Activated CD4-positive, alpha-beta memory T cell treated with anti-CD3 and anti-CD28 coated beads for 36 hours (primary cell): Measurements from ENCODE around the gene COL7A1. TPM values are rescaled to one million over a fixed set of nuclear protein-coding genes. Genes with fewer than 3 reads are reported as not detected.

Source experiments
- CTCF ChIA-PET: fragments of 350-600 bp; sonication (Branson Sonifier 250); formaldehyde crosslinking; loops from one replicate; lab custom pipeline; 2021; ENCODE audit warnings: antibody characterized with exemption, inconsistent platforms; lab: Charles Lee
- POLR2A ChIA-PET: fragments of 350-600 bp; sonication (Branson Sonifier 250); formaldehyde crosslinking; loops from one replicate; lab custom pipeline; 2021; ENCODE audit warnings: antibody characterized with exemption; lab: Charles Lee
- DNase-seq: peaks from one replicate; pipeline ENCODE4 v3.0.0-alpha.2; 2020
- H3K27ac Mint-ChIP-seq: one replicate; pipeline ENCODE4 v1.8.0; 2021; ENCODE audit warnings: mixed read lengths
- H3K27me3 Mint-ChIP-seq: one replicate; pipeline ENCODE4 v1.8.0; 2021; ENCODE audit warnings: mixed read lengths
- H3K36me3 Mint-ChIP-seq: one replicate; pipeline ENCODE4 v1.8.0; 2021; ENCODE audit warnings: mixed read lengths
- H3K4me1 Mint-ChIP-seq: one replicate; pipeline ENCODE4 v1.8.0; 2021; ENCODE audit warnings: low read depth, mixed read lengths
- H3K4me3 Mint-ChIP-seq: one replicate; pipeline ENCODE4 v1.8.0; 2021; ENCODE audit warnings: mild to moderate bottlenecking, mixed read lengths
- H3K9me3 Mint-ChIP-seq: one replicate; pipeline ENCODE4 v1.8.0; 2021; ENCODE audit warnings: mixed read lengths
- intact Hi-C: fragments of 100-400 bp; cut with micrococcal nuclease; formaldehyde crosslinking; loops from one replicate; pipeline ENCODE4 v1.15.1; 2023
- total RNA-seq, 2 experiments: library from RNA; stranded (reverse); gene quantifications; one replicate each; pipeline ENCODE4 v1.2.3, GENCODE V29; 2021

The COL7A1 gene
- total RNA-seq, 2 experiments from 2014 or later: 1.1 TPM

DNA sequence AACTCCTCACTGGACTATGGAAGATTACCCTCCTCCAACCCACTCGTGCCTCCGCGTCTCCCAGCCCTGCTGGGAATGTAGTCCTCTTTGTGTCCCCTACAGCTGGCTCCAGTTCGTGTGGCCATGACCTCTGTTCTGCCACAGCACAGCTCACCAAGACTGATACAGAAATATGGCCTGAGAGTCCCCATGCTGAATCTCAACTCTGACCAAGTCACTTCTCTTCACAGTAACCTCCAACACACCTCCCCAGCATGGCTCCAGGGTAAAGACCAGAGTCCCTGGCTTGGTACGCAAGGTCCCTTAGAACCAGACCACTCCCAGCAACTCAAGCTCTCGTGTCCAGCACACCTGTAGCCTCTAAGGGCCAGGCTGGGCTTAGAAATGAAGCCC, 2.3 kb upstream of the COL7A1 start:
- Mint-ChIP-seq H3K4me1 (peaks cover 5% of the 10 kb centered on the region), H3K4me3 (no peak overlapping the region), H3K9me3 (no peaks in the 10 kb centered on the region), H3K36me3 (peaks cover 17% of the 10 kb centered on the region), H3K27me3 (peaks cover 19% of the 10 kb centered on the region), H3K27ac (no peak overlapping the region)
- CTCF ChIA-PET: interaction anchor here (1.3 kb wide), 2 partner anchors 39 kb away, joined by 3 to 5 read pairs; partner anchors contain the start of gene SLC26A6
- POLR2A ChIA-PET: interaction anchor here (1.3 kb wide), 1 partner anchor 12 kb away, joined by 3 read pairs; the partner anchor contains the start of gene UQCRC1
- intact Hi-C loops: no loop called here
- no peak for DNase-seq

DNA sequence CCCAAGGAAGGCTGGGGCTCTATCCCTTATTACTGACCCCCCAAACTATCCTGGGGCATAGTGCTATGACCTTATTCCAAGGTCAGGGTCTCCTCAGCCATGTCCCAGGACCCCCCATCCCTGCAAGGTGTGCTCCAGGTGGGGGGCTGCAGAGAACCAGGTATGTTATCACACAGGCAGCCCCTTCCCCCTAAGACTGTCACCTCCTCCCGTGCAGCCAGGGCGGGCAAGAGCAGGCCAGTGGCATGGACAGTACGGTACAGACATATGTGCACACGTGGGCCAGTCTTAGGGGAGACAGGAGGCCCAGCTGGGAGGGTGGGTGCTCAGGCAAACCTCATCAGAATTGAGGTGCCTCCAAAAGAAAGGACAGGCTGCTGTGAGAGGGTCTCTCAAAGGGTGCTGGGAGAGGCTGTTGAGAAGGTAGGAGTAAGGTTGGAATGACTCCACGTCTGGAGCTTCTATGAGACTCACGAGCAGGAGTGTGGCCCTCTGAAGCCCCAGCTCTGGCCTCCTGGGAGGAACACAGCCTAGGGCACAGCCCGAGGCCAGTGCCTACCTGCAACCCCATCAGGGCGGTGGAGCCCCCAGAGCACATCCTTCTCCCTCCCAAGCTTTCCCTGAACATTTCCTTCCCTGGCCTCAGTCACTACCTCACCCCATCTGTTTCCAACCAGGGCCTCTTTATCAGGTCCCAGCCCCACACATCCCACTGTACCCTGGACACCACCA, 1.7 kb upstream of the COL7A1 start:
- POLR2A ChIA-PET: interaction anchor here (1.3 kb wide), 1 partner anchor 13 kb away, joined by 3 read pairs; the partner anchor contains the start of gene UQCRC1
- Mint-ChIP-seq H3K27ac (no peak overlapping the region), H3K36me3 (peaks cover 15% of the 10 kb centered on the region), H3K4me3 (no peak overlapping the region), H3K9me3 (no peaks in the 10 kb centered on the region), H3K27me3 (peaks cover 19% of the 10 kb centered on the region), H3K4me1 (peaks cover 5% of the 10 kb centered on the region)
- intact Hi-C loops: no loop called here
- DNase-seq: no peak
- CTCF ChIA-PET: interaction anchor here (1.3 kb wide), 2 partner anchors 38 to 39 kb away, joined by 3 to 5 read pairs; partner anchors contain the start of gene SLC26A6

DNA sequence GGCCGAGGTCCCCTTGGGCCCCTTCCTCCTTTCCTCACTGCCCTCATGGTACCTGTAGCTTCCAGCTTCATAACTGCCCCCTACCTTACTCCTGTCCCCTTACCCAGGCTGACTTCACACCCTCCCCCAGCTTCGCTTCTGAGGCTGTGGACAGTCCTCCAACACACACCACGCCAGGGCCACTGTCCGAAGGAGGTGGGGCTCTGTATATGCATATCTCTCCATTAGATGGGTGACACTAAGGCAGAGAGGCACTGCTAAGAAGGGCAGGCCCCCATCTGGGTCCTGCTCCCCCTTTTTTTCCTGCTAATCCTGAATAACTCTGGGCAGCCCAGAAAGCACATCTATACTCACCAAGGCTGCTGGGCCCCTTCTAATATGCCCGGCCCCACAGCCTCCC, 1.0 kb upstream of the COL7A1 start:
- H3K4me3 Mint-ChIP-seq: no peak overlapping the region
- intact Hi-C loops: no loop called here
- ChIA-PET POLR2A (no interaction called here), CTCF (interaction anchor here (1.3 kb wide), 1 partner anchor 40 kb away, joined by 3 read pairs; the partner anchor contains the start of gene SLC26A6)
- H3K27me3 Mint-ChIP-seq: peaks cover 20% of the 10 kb centered on the region
- H3K36me3 Mint-ChIP-seq: peaks cover 15% of the 10 kb centered on the region
- no peak overlapping the region for H3K27ac Mint-ChIP-seq
- H3K9me3 Mint-ChIP-seq: no peaks in the 10 kb centered on the region
- DNase-seq: no peak
- peaks cover 5% of the 10 kb centered on the region for H3K4me1 Mint-ChIP-seq

DNA sequence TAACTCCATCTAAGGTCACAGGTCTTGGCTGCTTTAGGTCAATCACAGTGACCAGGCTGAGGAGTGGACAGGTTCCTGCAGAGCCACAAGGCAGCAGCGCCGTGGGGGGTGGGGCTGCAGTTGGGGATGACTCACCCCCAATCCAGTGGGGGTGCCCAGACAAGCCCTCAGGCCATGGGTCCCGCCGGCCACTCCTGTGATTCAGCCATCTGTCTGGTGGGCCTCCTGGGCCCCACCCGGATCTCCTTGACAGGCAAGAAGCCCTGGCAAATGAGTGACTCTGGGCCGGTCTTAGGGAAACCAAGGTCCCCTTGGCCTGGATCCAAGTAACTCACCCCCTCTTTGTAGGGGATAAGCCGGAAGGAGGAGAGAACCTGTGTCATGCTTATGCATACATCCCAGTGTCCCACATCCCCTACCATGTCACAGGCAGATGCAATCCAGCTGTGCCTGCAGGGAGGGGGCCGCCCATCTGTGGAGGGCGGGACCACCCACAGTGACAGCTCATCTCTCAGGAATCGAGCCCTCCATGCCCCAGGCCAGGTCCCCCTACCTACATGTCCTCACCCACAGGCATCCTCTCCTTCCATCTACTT, 495 bp upstream of the COL7A1 start:
- no peak overlapping the region for H3K27ac Mint-ChIP-seq

DNA sequence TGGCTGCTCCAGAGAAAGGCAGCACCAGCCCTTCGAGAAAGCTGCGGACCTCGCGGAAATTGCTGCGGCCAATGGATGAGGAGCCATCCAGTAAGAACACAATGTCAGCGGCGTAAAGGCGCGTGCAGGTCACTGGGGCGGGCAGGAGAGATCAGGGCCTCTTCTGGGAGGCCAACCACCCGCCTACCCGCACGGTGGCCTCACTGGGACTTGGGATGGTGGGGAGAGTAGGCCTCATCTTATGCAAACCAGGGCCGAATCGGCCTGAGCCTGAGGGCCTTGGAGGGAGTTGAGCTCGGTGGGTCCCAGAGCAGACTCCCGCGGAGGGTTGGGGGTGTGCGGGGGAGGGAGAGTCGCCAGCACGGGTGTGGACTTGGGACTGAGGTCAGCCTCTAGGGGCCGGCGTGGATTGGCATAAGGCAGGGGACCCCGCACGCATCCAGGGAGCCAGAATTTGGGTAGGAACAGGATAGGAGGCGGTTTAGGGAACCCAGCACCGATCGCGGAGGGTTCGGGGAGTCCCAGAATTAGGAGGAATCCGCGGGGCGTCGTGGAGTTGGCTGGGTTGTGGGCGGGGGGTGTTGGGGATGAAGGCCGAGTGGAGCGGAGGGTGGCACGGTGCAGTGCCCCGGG, 596 bp downstream of the COL7A1 start:
- ChIA-PET CTCF (no interaction called here), POLR2A (no interaction called here)

More for the DNA sequence above, 495 bp upstream of the COL7A1 start:
- ChIA-PET CTCF (no interaction called here), POLR2A (no interaction called here)
- DNase-seq: no peak
- no peaks in the 10 kb centered on the region for H3K9me3 Mint-ChIP-seq
- peaks cover 12% of the 10 kb centered on the region for H3K36me3 Mint-ChIP-seq
- peaks cover 24% of the 10 kb centered on the region for H3K27me3 Mint-ChIP-seq
- no peak overlapping the region for H3K4me3 Mint-ChIP-seq
- peaks cover 5% of the 10 kb centered on the region for H3K4me1 Mint-ChIP-seq
- intact Hi-C loops: no loop called here

DNA sequence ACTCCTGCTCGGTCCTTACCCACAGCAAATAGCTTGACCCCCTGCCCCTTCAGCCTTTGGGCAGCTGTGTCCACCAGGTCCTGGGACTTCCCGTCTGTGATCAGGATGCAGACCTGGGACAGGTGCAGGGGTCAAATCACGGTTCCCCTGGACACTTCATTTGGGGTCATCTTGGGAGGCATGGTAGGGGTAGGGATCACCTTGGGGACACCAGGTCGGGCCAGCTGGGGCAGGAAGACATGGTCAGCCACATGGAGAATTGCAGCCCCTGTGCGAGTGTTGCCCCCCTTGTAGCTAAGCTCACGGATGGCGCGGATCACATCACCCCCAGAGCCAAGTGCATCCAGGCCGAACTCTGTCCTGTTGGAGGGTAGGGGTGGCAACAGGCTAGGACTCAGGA, 1.8 kb downstream of the COL7A1 start:
- ChIA-PET POLR2A (no interaction called here), CTCF (no interaction called here)
- H3K27me3 Mint-ChIP-seq: peaks cover 36% of the 10 kb centered on the region
- no peak overlapping the region for H3K4me3 Mint-ChIP-seq
- intact Hi-C loops: no loop called here
- H3K36me3 Mint-ChIP-seq: no peaks in the 10 kb centered on the region
- H3K27ac Mint-ChIP-seq: no peak overlapping the region
- no peaks in the 10 kb centered on the region for H3K9me3 Mint-ChIP-seq
- peaks cover 5% of the 10 kb centered on the region for H3K4me1 Mint-ChIP-seq
- no peak for DNase-seq

More for the DNA sequence above, 596 bp downstream of the COL7A1 start:
- Mint-ChIP-seq H3K9me3 (no peaks in the 10 kb centered on the region), H3K4me3 (no peak overlapping the region), H3K36me3 (peaks cover 5% of the 10 kb centered on the region), H3K27me3 (peaks cover 29% of the 10 kb centered on the region), H3K4me1 (peaks cover 5% of the 10 kb centered on the region), H3K27ac (no peak overlapping the region)
- DNase-seq: no peak
- intact Hi-C loops: no loop called here

DNA sequence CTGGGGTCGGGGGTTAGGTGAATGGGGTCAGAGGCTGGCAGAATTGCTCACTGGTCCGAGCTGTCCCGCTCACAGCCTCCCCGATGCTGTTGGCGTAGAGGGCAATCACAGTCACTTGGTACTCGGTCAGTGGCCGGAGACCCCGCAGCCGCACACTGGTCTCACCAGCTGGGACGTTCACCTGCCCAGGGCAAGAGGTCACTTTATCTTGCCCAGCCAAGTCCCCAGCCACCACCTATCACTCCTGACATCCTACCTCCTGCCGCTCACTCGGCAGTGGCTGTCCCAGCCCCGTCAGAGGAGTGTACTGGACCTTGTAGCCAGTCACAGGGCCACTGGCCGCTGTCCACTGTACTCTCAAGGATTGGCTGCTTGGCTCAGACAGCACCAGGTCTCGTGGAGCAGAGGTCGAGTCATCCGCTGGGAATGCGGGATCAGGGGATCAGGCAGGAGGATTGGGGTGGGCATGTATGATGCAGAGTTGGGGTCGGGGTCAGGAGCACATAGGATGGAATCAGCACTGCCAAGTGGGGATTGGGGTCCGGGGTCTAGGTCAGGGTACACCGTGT, 2.5 kb downstream of the COL7A1 start:
- intact Hi-C loops: no loop called here
- H3K9me3 Mint-ChIP-seq: no peaks in the 10 kb centered on the region
- POLR2A ChIA-PET: no interaction called here
- H3K36me3 Mint-ChIP-seq: no peaks in the 10 kb centered on the region
- DNase-seq: no peak
- no peak overlapping the region for H3K27ac Mint-ChIP-seq
- H3K4me3 Mint-ChIP-seq: no peak overlapping the region
- CTCF ChIA-PET: no interaction called here
- peaks cover 36% of the 10 kb centered on the region for H3K27me3 Mint-ChIP-seq
- peaks cover 5% of the 10 kb centered on the region for H3K4me1 Mint-ChIP-seq

DNA sequence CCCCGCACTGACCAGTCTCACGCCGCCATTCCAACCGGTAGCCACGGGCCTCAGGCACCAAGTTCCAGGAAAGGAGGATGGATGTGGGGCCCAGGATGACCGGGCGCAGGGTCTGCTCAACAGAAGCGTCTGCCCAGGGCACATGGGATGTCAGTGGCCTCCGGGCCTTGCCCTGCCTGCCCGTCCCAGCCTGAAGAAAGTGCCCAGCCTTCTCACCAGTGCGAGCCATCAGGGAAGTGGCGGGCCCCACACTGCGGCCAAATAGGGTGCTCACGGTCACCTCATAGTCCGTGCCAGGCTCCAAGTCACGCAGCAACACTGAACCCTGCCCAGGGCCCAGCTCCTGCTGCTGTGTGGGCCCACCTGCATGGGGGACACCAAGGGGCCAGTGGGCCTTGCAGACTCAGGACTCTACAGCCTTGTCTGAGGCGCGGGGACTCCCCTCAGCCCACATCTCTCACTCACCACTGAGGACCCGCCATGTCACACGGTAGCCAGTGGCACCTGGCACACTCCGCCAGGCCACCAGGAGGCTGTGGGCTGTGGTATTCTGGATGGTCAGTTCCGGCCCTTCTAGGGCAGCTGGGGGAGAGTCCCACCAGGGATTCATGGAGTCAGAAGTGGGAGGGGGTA, 3.1 kb downstream of the COL7A1 start:
- H3K4me1 Mint-ChIP-seq: peaks cover 5% of the 10 kb centered on the region
- POLR2A ChIA-PET: no interaction called here
- DNase-seq: no peak
- intact Hi-C loops: no loop called here
- H3K27me3 Mint-ChIP-seq: peaks cover 36% of the 10 kb centered on the region
- no peaks in the 10 kb centered on the region for H3K36me3 Mint-ChIP-seq
- H3K27ac Mint-ChIP-seq: no peak overlapping the region
- no peak overlapping the region for H3K4me3 Mint-ChIP-seq
- H3K9me3 Mint-ChIP-seq: no peaks in the 10 kb centered on the region
- CTCF ChIA-PET: no interaction called here

DNA sequence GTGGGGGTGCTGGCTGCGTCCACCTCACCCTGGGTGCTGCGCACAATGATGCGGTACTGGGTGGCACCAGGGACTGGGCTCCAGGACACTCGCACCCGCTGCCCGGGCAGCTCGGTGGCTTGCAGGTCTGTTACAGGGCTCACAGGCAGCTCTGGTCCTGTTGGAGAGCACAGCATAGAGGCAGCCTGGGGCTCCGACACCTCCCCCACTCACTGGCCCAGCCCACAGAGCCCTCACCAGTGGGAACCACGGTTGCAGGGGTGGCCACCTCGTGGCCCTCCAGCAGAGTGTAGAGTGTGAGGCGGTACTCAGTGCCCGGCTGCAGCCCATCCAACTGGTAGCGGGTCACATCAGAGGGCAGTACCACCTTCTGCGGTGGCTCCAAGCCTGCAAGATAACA, 3.7 kb downstream of the COL7A1 start:
- ChIA-PET CTCF (no interaction called here), POLR2A (no interaction called here)
- H3K27ac Mint-ChIP-seq: no peak overlapping the region
- H3K27me3 Mint-ChIP-seq: peaks cover 38% of the 10 kb centered on the region
- H3K4me3 Mint-ChIP-seq: no peak overlapping the region
- DNase-seq: no peak
- H3K9me3 Mint-ChIP-seq: no peaks in the 10 kb centered on the region
- intact Hi-C loops: no loop called here
- H3K4me1 Mint-ChIP-seq: peaks cover 5% of the 10 kb centered on the region
- no peaks in the 10 kb centered on the region for H3K36me3 Mint-ChIP-seq

DNA sequence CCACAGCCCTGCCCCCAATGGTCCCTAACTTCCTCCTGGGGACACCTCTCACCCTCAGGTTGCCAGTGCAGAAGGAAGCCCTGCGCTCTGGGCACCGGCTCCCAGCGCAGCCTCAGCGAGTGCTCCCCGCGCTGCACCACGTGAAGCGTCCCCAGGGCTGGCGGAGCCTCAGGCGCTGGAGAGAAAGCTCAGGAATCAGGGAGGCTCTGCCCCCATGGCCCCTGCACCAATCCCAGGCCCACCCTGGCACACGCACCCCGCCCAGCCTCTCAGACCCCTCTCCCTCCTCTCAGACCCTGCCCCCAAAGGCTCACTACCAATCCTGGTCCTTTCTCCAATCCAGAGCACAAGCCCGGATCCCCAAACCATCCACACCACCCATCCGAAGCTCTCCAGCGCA, 6.9 kb downstream of the COL7A1 start:
- no peak for DNase-seq
- intact Hi-C loops: no loop called here
- peaks cover 28% of the 10 kb centered on the region for H3K27me3 Mint-ChIP-seq
- H3K4me1 Mint-ChIP-seq: no peaks in the 10 kb centered on the region
- ChIA-PET POLR2A (no interaction called here), CTCF (interaction anchor here (1.1 kb wide), 1 partner anchor 39 kb away, joined by 3 read pairs; no protein-coding TSS in a partner anchor)
- no peak overlapping the region for H3K27ac Mint-ChIP-seq
- no peak overlapping the region for H3K4me3 Mint-ChIP-seq
- no peaks in the 10 kb centered on the region for H3K36me3 Mint-ChIP-seq
- no peaks in the 10 kb centered on the region for H3K9me3 Mint-ChIP-seq

DNA sequence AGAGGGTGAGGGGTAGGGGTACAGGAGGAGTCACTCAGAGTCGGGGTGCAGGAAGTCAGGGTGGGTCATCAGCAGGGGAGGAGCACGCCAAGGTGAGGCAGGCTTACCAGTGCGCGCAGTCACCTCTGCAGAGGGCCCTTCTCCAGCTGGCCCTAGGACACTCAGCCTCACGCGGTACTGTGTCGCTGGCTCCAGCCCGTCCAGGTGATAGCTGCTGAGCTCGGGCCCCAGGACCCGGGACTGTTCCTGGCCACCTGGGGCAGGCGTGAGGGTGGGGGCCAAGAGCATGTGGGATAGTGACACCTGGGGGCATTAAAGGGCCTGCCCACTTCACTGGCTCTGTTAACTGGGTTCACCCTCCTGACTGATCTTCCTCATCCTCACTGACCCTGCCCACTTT, 7.4 kb downstream of the COL7A1 start:
- H3K4me1 Mint-ChIP-seq: no peaks in the 10 kb centered on the region

DNA sequence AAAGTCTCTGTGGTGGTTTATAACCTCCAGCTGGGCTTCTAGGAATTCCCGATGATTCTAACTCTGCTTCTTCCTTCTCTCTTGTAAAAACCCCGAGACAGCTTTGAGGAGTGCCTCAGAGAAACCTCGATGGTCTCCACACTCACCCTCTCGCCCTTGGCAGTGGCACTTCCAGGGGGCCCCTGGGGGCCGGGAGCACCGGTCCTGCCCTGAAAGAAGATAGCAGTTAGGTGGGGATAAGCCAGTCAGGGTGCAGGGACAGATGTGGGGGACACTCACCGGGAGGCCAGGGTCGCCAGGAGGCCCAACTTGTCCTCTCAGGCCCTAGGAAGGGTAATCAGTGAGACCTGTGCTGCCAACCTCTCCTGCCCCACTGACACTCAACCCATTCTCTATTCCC, 9.7 kb downstream of the COL7A1 start:
- no peaks in the 10 kb centered on the region for H3K36me3 Mint-ChIP-seq
- intact Hi-C loops: no loop called here
- no peaks in the 10 kb centered on the region for H3K4me1 Mint-ChIP-seq
- POLR2A ChIA-PET: no interaction called here
- no peak for DNase-seq
- peaks cover 14% of the 10 kb centered on the region for H3K27me3 Mint-ChIP-seq
- no peak overlapping the region for H3K27ac Mint-ChIP-seq
- no peak overlapping the region for H3K4me3 Mint-ChIP-seq
- no peaks in the 10 kb centered on the region for H3K9me3 Mint-ChIP-seq
- CTCF ChIA-PET: no interaction called here

More for the DNA sequence above, 7.4 kb downstream of the COL7A1 start:
- Mint-ChIP-seq H3K9me3 (no peaks in the 10 kb centered on the region), H3K4me3 (no peak overlapping the region), H3K36me3 (no peaks in the 10 kb centered on the region), H3K27ac (no peak overlapping the region), H3K27me3 (peaks cover 22% of the 10 kb centered on the region)
- DNase-seq: no peak
- ChIA-PET CTCF (no interaction called here), POLR2A (no interaction called here)
- intact Hi-C loops: no loop called here
